Transverse colon (tissue), 4 donors: ENCODE measurements around the gene BICDL1.

Source experiments
- EP300 ChIP-seq: sonication (generic); formaldehyde crosslinking; IDR thresholded peaks from one replicate; pipeline ENCODE4 v1.6.1; 2017; ENCODE audit warnings: antibody characterized with exemption, low read depth
- POLR2A ChIP-seq: fragments of 450-650 bp; IDR thresholded peaks from one replicate; pipeline ENCODE4 v1.6.1; 2016; ENCODE audit warnings: antibody characterized with exemption, mild to moderate bottlenecking, moderate library complexity
- POLR2AphosphoS5 ChIP-seq, 3 donors: sonication (generic); formaldehyde crosslinking; IDR thresholded peaks; one replicate each; pipeline ENCODE4 v1.6.1; 2016; ENCODE audit warnings: antibody characterized with exemption in 3 of 3
- TF ChIP-seq, protein P1 (sequence below), 5 experiments: fragments of 200-600 bp in 3 of 5; fragments of 450-650 bp in 2 of 5; sonication (generic) in 3 of 5; IDR thresholded peaks; 1 replicate in 2 of 5; 2 replicates in 3 of 5; pipeline ENCODE4 v1.5.1; 2016 to 2017; ENCODE audit warnings: antibody characterized with exemption in 5 of 5, inconsistent platforms in 3 of 5, mild to moderate bottlenecking in 2 of 5, moderate library complexity in 1 of 5

DNA sequence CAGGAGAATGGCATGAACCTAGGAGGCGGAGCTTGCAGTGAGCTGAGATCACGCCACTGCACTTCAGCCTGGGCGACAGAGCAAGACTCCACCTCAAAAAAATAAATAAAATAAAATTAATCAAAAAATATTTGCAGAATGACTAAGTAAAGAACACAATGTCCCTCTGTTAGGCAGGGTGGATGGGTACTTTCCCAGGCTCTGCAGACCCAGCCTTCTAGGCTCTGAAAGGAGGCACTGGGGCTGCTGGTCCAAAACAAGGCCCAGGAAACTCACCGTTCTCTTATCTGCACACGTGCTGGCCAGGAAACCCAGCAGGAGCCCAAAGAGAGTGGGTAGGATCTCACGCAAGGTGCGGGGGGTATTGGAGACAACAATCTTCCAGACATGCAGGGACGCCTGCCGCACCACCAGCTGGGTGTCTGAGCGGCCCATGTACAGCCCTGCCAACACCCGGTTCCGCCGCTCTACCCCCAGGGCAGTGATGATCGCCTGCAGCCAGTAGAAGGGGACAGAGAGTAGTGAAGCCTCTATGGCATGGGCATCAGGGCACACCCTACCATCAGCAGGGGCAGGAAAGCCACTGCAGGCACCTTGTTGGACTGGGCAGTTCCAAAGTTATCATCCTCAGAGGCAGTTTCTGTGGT, 153.3 kb downstream of the BICDL1 start:
- TF ChIP-seq, protein P1, sequence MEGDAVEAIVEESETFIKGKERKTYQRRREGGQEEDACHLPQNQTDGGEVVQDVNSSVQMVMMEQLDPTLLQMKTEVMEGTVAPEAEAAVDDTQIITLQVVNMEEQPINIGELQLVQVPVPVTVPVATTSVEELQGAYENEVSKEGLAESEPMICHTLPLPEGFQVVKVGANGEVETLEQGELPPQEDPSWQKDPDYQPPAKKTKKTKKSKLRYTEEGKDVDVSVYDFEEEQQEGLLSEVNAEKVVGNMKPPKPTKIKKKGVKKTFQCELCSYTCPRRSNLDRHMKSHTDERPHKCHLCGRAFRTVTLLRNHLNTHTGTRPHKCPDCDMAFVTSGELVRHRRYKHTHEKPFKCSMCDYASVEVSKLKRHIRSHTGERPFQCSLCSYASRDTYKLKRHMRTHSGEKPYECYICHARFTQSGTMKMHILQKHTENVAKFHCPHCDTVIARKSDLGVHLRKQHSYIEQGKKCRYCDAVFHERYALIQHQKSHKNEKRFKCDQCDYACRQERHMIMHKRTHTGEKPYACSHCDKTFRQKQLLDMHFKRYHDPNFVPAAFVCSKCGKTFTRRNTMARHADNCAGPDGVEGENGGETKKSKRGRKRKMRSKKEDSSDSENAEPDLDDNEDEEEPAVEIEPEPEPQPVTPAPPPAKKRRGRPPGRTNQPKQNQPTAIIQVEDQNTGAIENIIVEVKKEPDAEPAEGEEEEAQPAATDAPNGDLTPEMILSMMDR (IDR thresholded peaks at IDR 0.05) = no peak
- no peak for TF ChIP-seq EP300
- TF ChIP-seq POLR2AphosphoS5 (IDR thresholded peaks at IDR 0.05) = no peak
- no peak for TF ChIP-seq POLR2A
